Effector CD8-positive, alpha-beta T cell (primary cell): ENCODE measurements around the gene POLR3GL.
"Not testable (repeated sequence)": the region's sequence is repeated elsewhere in the genome, so short reads cannot be mapped to it uniquely, and the experiment has no call there.

Source experiments
- DNase-seq: peaks from one replicate; lab custom pipeline; 2025; lab: John Stamatoyannopoulos, UW

The POLR3GL gene

GRCh38 chr1:146020058-146021049, 55.9 kb downstream of the POLR3GL start:
- DNase-seq: no peak

GRCh38 chr1:146021050-146021445, 56.6 kb downstream of the POLR3GL start:
- no peak for DNase-seq

GRCh38 chr1:146021622-146022402, 57.3 kb downstream of the POLR3GL start, which contains the start of gene HJV:
HJV (minus strand) TSS chr1:146021735; CDS start chr1:146020231, 1,504 bp downstream.
- no peak for DNase-seq

GRCh38 chr1:146022403-146023127, 58.1 kb downstream of the POLR3GL start:
- no peak for DNase-seq

- not testable (repeated sequence) for DNase-seq
These were observed 61.5 kb downstream of the POLR3GL start for GRCh38 chr1:146025787-146026495.

- not testable (repeated sequence) for DNase-seq
These were observed 62.2 kb downstream of the POLR3GL start for GRCh38 chr1:146026650-146027049.
